ENCODE data around the gene ASPM. TPM values are rescaled to one million over a fixed set of nuclear protein-coding genes. Genes with fewer than 3 reads are reported as not detected.

Gene ASPM
- total RNA-seq, 1 donor from 2014 or later: 8.9 TPM

DNA sequence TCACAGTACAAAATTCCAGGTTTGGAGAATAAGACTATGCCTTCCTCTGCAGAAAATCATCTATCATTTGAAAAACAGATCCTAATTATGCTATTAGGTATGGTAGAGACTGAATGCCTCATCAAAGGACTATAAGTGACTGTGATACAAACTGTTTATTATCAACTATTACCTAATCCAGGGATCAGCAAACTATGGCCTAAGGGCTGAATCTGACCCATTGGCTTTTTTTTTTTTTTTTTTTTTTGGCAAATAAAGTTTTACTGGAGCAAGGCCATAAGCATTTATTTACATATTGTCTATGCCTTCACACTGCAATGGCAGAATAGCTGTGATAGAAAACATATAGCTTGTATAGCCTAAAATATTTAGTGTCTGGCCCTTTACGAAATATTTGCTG is 4.7 kb upstream of the ASPM start:
- TF ChIP-seq, protein P1, sequence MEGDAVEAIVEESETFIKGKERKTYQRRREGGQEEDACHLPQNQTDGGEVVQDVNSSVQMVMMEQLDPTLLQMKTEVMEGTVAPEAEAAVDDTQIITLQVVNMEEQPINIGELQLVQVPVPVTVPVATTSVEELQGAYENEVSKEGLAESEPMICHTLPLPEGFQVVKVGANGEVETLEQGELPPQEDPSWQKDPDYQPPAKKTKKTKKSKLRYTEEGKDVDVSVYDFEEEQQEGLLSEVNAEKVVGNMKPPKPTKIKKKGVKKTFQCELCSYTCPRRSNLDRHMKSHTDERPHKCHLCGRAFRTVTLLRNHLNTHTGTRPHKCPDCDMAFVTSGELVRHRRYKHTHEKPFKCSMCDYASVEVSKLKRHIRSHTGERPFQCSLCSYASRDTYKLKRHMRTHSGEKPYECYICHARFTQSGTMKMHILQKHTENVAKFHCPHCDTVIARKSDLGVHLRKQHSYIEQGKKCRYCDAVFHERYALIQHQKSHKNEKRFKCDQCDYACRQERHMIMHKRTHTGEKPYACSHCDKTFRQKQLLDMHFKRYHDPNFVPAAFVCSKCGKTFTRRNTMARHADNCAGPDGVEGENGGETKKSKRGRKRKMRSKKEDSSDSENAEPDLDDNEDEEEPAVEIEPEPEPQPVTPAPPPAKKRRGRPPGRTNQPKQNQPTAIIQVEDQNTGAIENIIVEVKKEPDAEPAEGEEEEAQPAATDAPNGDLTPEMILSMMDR (IDR thresholded peaks at IDR 0.05): no peak
- Mint-ChIP-seq H3K4me1 (ENCODE audit: unreplicated experiment) (peaks cover 11% of the 10 kb centered on the region), H3K36me3 (ENCODE audit: unreplicated experiment) (no peaks in the 10 kb centered on the region), H3K4me3 (ENCODE audit: unreplicated experiment) (no peak overlapping the region), H3K27ac (ENCODE audit: unreplicated experiment) (no peak overlapping the region), H3K9me3 (ENCODE audit: unreplicated experiment) (no peaks in the 10 kb centered on the region), H3K27me3 (ENCODE audit: unreplicated experiment) (no peaks in the 10 kb centered on the region)
- no peak for DNase-seq (ENCODE audit: extremely low spot score, unreplicated experiment)

DNA sequence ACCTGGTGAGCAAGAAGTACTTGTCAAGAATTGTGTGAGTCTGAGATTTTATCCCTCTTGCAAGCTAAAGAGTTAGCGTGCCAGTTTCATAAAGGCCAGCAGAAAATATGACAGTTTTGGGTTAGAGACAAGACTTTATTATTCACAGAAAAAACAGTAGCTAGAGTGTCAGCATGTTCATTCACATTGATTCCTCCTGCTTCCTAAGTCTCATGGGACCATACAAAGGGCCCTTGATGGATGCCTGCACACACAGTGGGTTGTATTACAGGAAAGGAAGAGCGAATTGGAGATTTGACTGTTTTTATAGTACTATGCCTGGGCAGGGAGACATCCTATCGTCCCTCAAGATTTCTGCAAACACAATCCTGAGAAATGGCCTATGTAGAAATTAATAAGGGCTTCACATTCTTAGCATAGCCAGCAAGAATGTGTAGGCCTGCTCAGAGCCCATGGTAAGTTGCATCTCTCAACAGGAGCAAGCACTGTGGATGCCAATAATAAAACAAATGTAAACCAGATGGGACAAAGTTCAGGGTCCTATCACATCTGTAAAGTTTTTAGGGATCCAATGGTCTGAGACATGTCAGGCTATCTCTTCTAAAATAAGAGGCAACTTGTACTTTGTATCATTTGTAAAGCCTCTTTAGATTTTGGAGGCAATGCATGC is 4.0 kb upstream of the ASPM start:
- Mint-ChIP-seq H3K27ac (ENCODE audit: unreplicated experiment) (no peak overlapping the region), H3K4me1 (ENCODE audit: unreplicated experiment) (peaks cover 11% of the 10 kb centered on the region), H3K27me3 (ENCODE audit: unreplicated experiment) (no peaks in the 10 kb centered on the region), H3K9me3 (ENCODE audit: unreplicated experiment) (no peaks in the 10 kb centered on the region), H3K4me3 (ENCODE audit: unreplicated experiment) (no peak overlapping the region), H3K36me3 (ENCODE audit: unreplicated experiment) (no peaks in the 10 kb centered on the region)
- no peak for DNase-seq (ENCODE audit: extremely low spot score, unreplicated experiment)
- TF ChIP-seq, protein P1 (IDR thresholded peaks at IDR 0.05): no peak

GRCh38 chr1:197149340-197149739 is 2.9 kb upstream of the ASPM start:
- no peak for DNase-seq (ENCODE audit: extremely low spot score, unreplicated experiment)
- no peaks in the 10 kb centered on the region for H3K36me3 Mint-ChIP-seq (ENCODE audit: unreplicated experiment)
- H3K4me3 Mint-ChIP-seq (ENCODE audit: unreplicated experiment): no peak overlapping the region

GRCh38 chr1:197145446-197146024 is 934 bp downstream of the ASPM start:
- Mint-ChIP-seq H3K27ac (ENCODE audit: unreplicated experiment) (peak overlapping the region; percentile 96), H3K36me3 (ENCODE audit: unreplicated experiment) (no peaks in the 10 kb centered on the region), H3K4me1 (ENCODE audit: unreplicated experiment) (peaks cover 45% of the 10 kb centered on the region), H3K27me3 (ENCODE audit: unreplicated experiment) (no peaks in the 10 kb centered on the region), H3K9me3 (ENCODE audit: unreplicated experiment) (no peaks in the 10 kb centered on the region), H3K4me3 (ENCODE audit: unreplicated experiment) (peak overlapping the region; percentile 90)
- no peak for DNase-seq (ENCODE audit: extremely low spot score, unreplicated experiment)
- TF ChIP-seq, protein P1 (IDR thresholded peaks at IDR 0.05): no peak

More at GRCh38 chr1:197149340-197149739, 2.9 kb upstream of the ASPM start:
- no peak overlapping the region for H3K27ac Mint-ChIP-seq (ENCODE audit: unreplicated experiment)
- H3K4me1 Mint-ChIP-seq (ENCODE audit: unreplicated experiment): peaks cover 16% of the 10 kb centered on the region
- H3K9me3 Mint-ChIP-seq (ENCODE audit: unreplicated experiment): no peaks in the 10 kb centered on the region
- TF ChIP-seq, protein P1 (IDR thresholded peaks at IDR 0.05): no peak
- no peaks in the 10 kb centered on the region for H3K27me3 Mint-ChIP-seq (ENCODE audit: unreplicated experiment)

DNA sequence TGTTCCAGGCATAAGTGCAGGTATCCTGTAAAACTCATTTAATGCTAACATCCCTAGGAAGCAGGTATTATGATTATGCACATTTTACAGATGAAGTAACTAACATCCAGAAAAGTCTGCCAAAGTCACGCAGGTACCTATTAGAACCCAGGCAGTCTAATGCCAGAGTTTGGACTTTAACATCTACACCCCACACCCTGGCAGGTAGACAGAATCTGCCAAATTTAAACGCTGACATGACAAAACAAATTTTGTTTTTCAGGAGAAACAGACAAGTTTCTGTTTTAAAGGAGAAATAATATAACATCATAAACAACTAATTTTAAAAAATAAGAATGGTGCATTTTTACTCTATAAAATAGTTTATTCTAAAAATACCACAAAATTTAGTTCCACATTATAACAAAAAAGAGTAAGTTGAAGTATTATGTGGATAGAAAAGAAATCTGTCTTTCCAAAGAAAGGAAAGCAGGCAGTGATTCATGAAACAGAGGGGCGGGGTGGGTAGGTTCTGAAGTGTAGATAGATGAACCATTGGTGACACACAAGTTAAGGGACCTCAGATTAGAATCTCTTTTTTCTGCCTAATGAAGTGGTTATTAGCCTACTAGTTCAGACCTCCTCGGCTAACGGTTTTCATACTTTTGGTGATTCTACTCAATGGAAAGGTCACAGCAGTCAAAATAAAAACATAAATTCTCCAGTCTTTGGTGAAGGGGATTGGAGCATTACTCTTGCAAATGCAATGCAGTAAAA is 1.7 kb downstream of the ASPM start:
- no peaks in the 10 kb centered on the region for H3K27me3 Mint-ChIP-seq (ENCODE audit: unreplicated experiment)
- H3K4me1 Mint-ChIP-seq (ENCODE audit: unreplicated experiment): peaks cover 48% of the 10 kb centered on the region
- peak overlapping the region; percentile 90 for H3K4me3 Mint-ChIP-seq (ENCODE audit: unreplicated experiment)
- no peaks in the 10 kb centered on the region for H3K9me3 Mint-ChIP-seq (ENCODE audit: unreplicated experiment)
- TF ChIP-seq, protein P1 (IDR thresholded peaks at IDR 0.05): no peak
- no peak for DNase-seq (ENCODE audit: extremely low spot score, unreplicated experiment)
- peak overlapping the region; percentile 82 for H3K27ac Mint-ChIP-seq (ENCODE audit: unreplicated experiment)
- H3K36me3 Mint-ChIP-seq (ENCODE audit: unreplicated experiment): no peaks in the 10 kb centered on the region

All from osteocyte (in vitro differentiated cells).